ENCODE measurements around the gene PLOD2.

DNA sequence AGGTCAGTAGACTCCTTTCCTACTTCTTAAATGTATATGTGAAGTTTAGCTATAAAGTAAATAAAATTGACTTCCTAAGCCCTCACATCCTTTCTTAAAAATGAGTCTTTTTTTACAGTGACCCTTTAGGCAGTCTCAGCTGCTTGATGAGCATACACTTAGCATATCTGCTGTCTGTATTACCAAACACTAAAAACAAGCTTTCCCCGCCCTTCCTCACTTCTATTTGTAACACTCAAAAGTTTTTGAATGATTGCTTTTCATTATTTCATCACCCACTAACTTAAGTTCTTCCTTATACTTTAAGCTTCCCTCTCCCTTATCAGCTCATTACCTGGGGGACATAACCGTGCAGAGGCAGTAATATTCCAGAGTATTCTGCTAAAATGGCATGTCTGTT, 89.4 kb downstream of the PLOD2 start:
- TF ChIP-seq EP300 (IDR thresholded peaks at IDR 0.05), result no peak
- TF ChIP-seq CTCF (IDR thresholded peaks at IDR 0.05), result no peak
